Prostate gland (tissue), 2 donors: Measurements from ENCODE around the gene PPFIA2. TPM values are rescaled to one million over a fixed set of nuclear protein-coding genes. Genes with fewer than 3 reads are reported as not detected.

Experiments
- DNase-seq: peaks from one replicate; pipeline ENCODE4 v3.0.0-alpha.2; 2019; ENCODE audit warnings: low spot score
- H3K27ac ChIP-seq, 2 donors: fragments of 200-600 bp; sonication (generic); 2 replicates each; pipeline ENCODE4 v1.5.1; 2017 to 2019
- H3K27me3 ChIP-seq: fragments of 200-600 bp; sonication (generic); replicated peaks from 2 replicates; pipeline ENCODE4 v1.5.1; 2019; ENCODE audit not compliant: insufficient read depth
- H3K36me3 ChIP-seq, 2 donors: fragments of 200-600 bp; sonication (generic); 1 replicate in 1 of 2; 2 replicates in 1 of 2; pipeline versions ENCODE4 v1.5.1 to v1.8.1; 2017 to 2019
- H3K4me1 ChIP-seq: fragments of 200-600 bp; sonication (generic); replicated peaks from 2 replicates; pipeline ENCODE4 v1.5.1; 2019
- H3K4me3 ChIP-seq, 2 donors: fragments of 200-600 bp; sonication (generic); 2 replicates each; pipeline ENCODE4 v1.5.1; 2017 to 2019
- H3K9me3 ChIP-seq: fragments of 200-600 bp; sonication (generic); 2 replicates; pipeline ENCODE4 v1.5.1; 2017
- POLR2A ChIP-seq: fragments of 450-650 bp; IDR thresholded peaks from one replicate; pipeline ENCODE4 v1.6.1; 2016; ENCODE audit warnings: antibody characterized with exemption, mild to moderate bottlenecking
- POLR2AphosphoS5 ChIP-seq: sonication (generic); formaldehyde crosslinking; IDR thresholded peaks from one replicate; pipeline ENCODE4 v1.6.1; 2017; ENCODE audit warnings: antibody characterized with exemption
- WGBS: methylation state at CpG from one replicate; pipeline ENCODE4 v1.1.5; 2018; 5-methylcytosine and 5-hydroxymethylcytosine counted together
- intact Hi-C: fragments of 100-400 bp; cut with DNase I; formaldehyde crosslinking; loops from one replicate; pipeline ENCODE4 v1.14.2; 2022
- total RNA-seq, 2 donors: library from RNA; depleted of rRNA; stranded (reverse); fragments of >200 nt; gene quantifications; one replicate each; pipeline ENCODE4 v1.1.0, GENCODE V29; 2016
- TF ChIP-seq, protein P1 (sequence below), 4 experiments: fragments of 200-600 bp in 2 of 4; fragments of 450-650 bp in 2 of 4; sonication (generic) in 2 of 4; IDR thresholded peaks; 1 replicate in 3 of 4; 2 replicates in 1 of 4; pipeline ENCODE4 v1.5.1; 2016 to 2019; ENCODE audit warnings: antibody characterized with exemption in 4 of 4, mild to moderate bottlenecking in 2 of 4, moderate library complexity in 2 of 4

Gene PPFIA2
- total RNA-seq, 2 donors from 2014 or later = 7.3 to 22.9 TPM

DNA sequence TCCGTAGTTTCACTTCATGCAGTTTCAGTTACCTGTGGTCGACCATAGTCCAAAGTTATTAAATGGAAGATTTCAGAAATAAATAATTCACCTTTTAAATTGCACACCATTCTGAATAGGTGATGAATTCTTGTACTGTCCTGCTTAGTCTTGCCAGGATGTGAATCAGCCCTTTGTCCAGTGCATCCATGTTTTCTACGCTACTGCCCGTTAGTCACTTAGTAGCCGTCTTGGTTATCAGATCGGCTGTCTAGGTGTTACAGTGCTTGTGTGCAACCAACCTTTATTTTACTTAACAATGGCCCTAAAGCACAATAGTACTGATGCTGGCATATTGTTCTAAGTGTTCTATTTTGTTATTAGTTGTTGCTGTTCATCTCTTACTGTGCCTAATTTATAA, 534.5 kb downstream of the PPFIA2 start:
- no peaks in the 10 kb centered on the region for H3K27me3 ChIP-seq
- H3K4me1 ChIP-seq = no peaks in the 10 kb centered on the region
- no peaks in the 10 kb centered on the region for H3K9me3 ChIP-seq
- 91% methylated on average over 6 of the region's 6 CpGs for WGBS
- H3K4me3 ChIP-seq = no peak overlapping the region
- no peak for DNase-seq
- H3K27ac ChIP-seq = no peak overlapping the region
- intact Hi-C loops = no loop called here
- no peaks in the 10 kb centered on the region for H3K36me3 ChIP-seq
- TF ChIP-seq POLR2AphosphoS5 (no peak), POLR2A (no peak)
- TF ChIP-seq, protein P1, sequence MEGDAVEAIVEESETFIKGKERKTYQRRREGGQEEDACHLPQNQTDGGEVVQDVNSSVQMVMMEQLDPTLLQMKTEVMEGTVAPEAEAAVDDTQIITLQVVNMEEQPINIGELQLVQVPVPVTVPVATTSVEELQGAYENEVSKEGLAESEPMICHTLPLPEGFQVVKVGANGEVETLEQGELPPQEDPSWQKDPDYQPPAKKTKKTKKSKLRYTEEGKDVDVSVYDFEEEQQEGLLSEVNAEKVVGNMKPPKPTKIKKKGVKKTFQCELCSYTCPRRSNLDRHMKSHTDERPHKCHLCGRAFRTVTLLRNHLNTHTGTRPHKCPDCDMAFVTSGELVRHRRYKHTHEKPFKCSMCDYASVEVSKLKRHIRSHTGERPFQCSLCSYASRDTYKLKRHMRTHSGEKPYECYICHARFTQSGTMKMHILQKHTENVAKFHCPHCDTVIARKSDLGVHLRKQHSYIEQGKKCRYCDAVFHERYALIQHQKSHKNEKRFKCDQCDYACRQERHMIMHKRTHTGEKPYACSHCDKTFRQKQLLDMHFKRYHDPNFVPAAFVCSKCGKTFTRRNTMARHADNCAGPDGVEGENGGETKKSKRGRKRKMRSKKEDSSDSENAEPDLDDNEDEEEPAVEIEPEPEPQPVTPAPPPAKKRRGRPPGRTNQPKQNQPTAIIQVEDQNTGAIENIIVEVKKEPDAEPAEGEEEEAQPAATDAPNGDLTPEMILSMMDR (IDR thresholded peaks at IDR 0.05) = no peak

DNA sequence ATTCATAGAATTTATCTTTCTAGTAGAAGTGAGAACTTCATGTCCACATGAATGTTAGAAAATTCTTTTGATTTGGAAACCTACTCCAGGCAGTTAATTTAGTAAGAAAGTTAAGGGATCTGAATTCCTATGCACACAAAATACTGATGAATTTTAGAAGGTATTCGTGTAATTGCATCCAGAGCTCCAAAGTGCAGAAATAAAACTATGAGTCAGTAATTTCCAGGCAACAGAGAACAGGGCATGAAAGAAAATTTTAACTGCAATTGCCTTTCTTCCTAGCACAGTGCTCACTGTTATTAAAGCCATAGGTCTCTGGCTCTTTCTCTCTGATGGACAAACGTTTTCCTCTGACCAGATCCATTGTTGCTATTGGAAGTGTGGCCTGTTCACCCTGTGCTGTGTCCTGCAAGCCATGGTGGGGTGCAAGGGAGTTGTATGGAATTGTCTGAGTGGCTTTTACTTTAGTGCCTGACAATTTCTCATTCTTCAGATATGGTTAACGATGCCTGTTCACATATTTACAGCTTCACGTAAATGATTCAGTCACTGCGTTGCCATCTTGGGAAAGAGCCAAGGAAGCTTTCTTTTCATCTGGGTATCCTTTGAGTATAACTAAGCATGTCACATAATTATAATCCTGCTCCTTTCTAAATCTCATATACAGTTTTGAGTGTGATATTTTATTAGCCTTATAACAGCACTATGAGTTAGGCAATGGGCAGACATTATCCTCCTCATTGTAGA, 536.1 kb downstream of the PPFIA2 start:
- intact Hi-C loops = no loop called here
- no peaks in the 10 kb centered on the region for H3K27me3 ChIP-seq
- no peaks in the 10 kb centered on the region for H3K36me3 ChIP-seq
- no peak for DNase-seq
- no peaks in the 10 kb centered on the region for H3K9me3 ChIP-seq
- no peak overlapping the region for H3K4me3 ChIP-seq
- H3K4me1 ChIP-seq = no peaks in the 10 kb centered on the region
- WGBS = 40% methylated on average over 5 of the region's 5 CpGs
- TF ChIP-seq, protein P1 (IDR thresholded peaks at IDR 0.05) = no peak
- no peak for TF ChIP-seq POLR2A
- TF ChIP-seq POLR2AphosphoS5 = no peak
- no peak overlapping the region for H3K27ac ChIP-seq

GRCh38 chr12:81221681-81222080, 537.5 kb downstream of the PPFIA2 start:
- Histone ChIP-seq H3K27ac (no peak overlapping the region), H3K4me1 (no peaks in the 10 kb centered on the region), H3K36me3 (no peaks in the 10 kb centered on the region), H3K4me3 (no peak overlapping the region), H3K27me3 (no peaks in the 10 kb centered on the region), H3K9me3 (no peaks in the 10 kb centered on the region)
- intact Hi-C loops = no loop called here
- WGBS = 30% methylated on average over 1 of the region's 1 CpG
- TF ChIP-seq POLR2AphosphoS5 (no peak), POLR2A (no peak)
- TF ChIP-seq, protein P1 (IDR thresholded peaks at IDR 0.05) = no peak
- no peak for DNase-seq

GRCh38 chr12:81216739-81217138, 542.4 kb downstream of the PPFIA2 start:
- intact Hi-C loops = no loop called here
- no peak for DNase-seq
- Histone ChIP-seq H3K27ac (no peak overlapping the region), H3K36me3 (no peaks in the 10 kb centered on the region), H3K9me3 (no peaks in the 10 kb centered on the region), H3K4me1 (no peaks in the 10 kb centered on the region), H3K4me3 (no peak overlapping the region), H3K27me3 (no peaks in the 10 kb centered on the region)
- WGBS = 97% methylated on average over 3 of the region's 3 CpGs
- TF ChIP-seq POLR2AphosphoS5 = no peak
- no peak for TF ChIP-seq POLR2A
- TF ChIP-seq, protein P1 (IDR thresholded peaks at IDR 0.05) = no peak

DNA sequence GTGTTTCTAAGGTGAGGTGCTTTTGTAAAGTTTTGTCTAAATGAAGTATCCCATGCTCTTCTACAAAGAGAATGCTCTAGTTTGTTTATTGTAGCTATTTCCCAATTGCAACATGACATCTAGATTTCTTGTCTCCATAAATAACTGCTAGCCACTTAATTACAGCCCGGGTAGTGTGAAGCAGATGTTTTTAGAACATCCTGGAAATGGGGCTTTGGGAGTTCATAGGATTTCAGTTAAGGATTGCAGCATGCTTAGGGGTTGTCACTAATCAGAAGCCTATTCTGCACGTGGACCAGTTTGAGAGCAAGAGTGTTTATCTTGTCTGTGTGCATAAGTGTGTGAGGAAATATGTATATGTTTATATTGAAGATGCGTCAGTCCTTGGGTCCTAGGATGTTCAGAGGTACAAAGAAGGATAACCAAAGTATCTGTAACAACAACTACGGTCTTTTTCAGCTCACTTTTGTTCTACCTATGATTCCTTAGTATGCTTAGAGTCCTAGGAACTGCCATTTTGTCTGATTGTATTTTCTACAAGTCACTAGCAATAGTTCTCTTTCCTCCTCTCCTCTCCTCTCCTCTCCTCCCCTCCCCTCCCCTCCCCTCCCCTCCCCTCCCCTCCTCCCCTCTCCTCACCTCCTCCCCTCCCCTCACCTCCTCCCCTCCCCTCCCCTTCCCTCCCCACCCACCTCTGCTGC, 546.0 kb downstream of the PPFIA2 start:
- TF ChIP-seq POLR2AphosphoS5 (no peak), POLR2A (no peak)
- TF ChIP-seq, protein P1 (IDR thresholded peaks at IDR 0.05) = no peak
- Histone ChIP-seq H3K36me3 (no peaks in the 10 kb centered on the region), H3K9me3 (no peaks in the 10 kb centered on the region), H3K27ac (no peak overlapping the region), H3K4me1 (no peaks in the 10 kb centered on the region), H3K4me3 (no peak overlapping the region), H3K27me3 (no peaks in the 10 kb centered on the region)
- DNase-seq = no peak
- WGBS = 74% methylated on average over 4 of the region's 4 CpGs
- intact Hi-C loops = no loop called here
